NK-92 treated with Interleukin-12 subunit alpha and Interleukin-12 subunit beta, amount 100 ng/mL, for 24 hours (cell line): ENCODE data around the gene MPST.

Experiments
- DNase-seq: peaks from one replicate; lab custom pipeline; 2025; lab: John Stamatoyannopoulos, UW

Gene MPST

DNA sequence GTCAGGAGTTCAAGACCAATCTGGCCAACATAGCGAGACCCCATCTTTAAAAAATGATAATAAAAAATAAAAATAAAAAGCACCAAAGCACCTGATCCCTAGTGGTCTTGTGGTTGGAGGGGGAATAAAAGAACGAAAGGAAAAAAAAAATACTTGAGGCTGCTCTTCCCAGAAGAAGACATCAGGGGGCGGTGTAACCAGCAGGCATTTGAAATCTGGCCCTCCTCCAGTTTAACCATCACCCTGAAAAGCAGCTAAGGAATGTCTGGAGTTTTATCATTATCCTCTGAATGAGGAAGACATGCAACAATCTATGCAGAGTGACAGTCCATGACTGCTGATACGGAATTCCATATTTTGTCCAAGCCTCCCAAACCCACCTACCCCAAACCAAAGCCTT, 26.4 kb downstream of the MPST start:
- no peak for DNase-seq

DNA sequence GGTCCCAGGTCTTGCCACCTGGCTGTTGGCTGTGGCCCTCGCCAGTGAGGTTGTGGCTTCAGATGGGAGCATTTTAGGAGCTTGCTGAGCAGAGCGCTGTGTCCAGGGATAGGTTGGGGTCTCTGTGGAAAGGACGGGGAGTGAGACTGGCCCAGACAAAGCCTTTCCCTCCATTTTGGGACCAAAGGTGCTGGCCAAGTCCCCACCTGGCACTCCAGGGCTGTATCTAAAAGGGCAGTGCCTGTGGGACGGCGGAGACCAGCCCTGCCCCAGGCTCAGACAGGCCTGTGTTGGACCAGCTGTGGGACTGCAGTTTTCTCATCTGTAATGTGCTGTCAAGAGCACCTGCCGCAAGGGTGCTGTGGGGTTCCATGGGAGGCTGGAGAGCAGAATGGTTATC, 27.0 kb downstream of the MPST start:
- no peak for DNase-seq

DNA sequence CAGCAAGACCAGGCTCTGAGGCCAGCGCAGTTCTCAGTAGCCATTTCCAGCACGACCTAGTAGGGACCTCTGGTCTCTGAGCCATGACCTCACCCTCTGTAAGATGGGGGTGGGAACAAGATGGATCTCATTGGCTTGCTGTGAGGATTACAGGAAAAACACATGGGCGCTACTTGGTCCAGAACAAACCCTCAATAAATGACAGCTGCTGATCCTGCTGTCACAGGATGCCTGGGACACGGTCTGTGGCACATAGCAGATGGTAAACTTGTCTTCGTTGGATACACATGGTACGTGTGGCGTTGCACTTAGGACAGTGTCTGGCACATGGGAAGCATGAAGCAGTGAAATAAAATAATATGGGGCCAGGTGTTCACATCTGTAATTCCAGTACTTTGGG, 27.5 kb downstream of the MPST start:
- no peak for DNase-seq

DNA sequence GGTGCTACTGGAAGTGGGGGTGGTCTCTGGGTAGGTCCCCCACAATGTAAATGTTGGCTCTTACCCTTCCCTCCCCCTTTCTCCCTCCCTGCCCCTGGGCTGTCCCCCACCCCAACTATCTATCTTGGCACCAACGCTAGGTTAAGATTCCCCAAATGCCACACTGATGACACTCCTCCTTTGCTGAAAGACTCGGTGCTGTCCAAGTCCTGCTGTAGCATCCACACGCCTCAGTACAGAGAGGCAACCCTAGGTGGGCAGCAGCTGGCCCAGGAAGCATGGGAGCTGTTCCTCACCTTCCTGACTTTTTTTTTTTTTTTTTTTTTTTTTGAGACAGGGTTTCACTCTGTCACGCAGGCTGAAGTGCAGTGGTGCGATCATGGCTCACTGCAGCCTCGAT, 28.6 kb downstream of the MPST start:
- no peak for DNase-seq

DNA sequence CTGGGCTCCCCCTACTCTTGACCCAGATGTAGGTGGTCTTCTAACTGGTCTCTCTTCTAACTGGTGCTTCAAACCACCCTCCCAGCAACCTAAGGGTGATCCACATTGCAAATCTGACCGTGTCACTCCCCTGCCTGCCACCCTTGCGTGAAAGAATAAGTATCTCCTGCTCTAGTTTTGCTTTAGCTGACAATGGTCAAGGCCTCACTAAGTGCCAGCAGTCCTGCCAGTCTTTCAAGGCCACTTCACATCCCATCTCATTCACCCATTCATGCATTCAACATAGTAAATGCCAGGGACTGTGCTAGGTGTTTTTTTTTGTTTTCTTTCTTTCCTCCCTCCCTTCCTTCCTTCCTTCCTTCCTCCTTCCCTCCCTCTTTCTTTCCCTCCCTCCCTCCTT, 29.7 kb downstream of the MPST start:
- no peak for DNase-seq

DNA sequence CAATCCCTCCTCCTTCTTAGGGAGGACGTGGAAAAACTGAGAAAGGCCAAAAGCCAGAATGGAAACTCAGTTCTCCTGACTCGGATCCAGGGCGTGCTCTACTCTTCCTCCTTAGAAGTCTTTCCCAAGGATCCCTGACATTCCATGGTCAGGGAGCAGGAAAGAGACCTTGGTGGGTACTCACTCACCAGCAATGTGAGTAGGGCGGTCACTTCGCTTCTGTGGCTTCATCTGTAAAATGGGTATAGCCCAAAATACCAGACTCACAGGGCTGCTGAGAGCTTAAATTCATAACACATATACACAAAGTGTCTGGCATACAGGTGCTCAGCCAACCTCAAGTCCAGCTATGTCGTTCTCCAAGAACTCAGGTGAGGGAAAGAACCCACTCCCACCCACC, 31.4 kb downstream of the MPST start:
- DNase-seq: no peak

DNA sequence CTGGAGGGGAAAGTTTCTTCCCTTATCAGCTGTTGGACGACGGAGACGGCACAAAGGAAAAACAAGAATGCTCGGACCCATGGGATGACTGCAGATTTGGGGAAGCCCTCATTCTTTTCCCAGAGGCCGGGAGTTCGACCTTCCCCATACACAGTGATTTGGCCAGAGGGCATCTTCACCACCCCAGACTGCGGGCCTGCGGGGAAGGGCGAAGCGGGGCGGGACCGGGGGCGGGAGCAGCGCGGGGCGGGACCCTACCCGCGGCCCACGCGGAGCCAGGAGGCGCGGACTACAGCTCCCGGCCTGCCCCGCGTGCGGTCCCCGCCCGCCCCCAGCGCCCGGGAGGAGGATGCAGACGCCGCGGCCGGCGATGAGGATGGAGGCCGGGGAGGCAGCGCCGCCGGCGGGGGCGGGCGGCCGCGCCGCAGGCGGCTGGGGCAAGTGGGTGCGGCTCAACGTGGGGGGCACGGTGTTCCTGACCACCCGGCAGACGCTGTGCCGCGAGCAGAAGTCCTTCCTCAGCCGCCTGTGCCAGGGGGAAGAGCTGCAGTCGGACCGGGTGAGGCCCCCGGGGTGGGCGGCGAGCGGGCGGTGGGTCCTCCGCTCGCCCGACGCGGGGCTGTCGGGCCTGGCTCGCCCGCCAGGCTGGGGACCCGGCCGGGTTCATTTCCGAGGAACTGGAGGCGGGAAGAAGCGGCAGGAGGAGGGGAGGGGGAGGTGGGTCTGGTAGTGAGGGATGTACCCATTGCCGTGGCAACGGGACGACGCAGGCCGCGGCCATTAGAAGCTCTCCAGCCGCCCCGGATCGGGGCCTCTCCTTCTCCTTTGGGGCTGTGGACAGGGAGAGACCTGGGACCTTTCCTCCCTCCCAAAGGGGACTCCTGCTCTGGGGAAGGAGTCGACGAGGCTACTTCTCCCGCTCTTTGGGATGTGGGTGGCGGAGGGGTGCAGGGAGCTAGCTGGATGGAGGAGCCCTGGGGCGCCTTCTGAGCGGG, 32.1 kb downstream of the MPST start, which contains the start of gene KCTD17:
TSS of gene KCTD17 (plus strand) at position 352 of the 995 bp plus-strand sequence. CDS start at position 371, 19 bp downstream.
- peak; percentile 41 for DNase-seq

DNA sequence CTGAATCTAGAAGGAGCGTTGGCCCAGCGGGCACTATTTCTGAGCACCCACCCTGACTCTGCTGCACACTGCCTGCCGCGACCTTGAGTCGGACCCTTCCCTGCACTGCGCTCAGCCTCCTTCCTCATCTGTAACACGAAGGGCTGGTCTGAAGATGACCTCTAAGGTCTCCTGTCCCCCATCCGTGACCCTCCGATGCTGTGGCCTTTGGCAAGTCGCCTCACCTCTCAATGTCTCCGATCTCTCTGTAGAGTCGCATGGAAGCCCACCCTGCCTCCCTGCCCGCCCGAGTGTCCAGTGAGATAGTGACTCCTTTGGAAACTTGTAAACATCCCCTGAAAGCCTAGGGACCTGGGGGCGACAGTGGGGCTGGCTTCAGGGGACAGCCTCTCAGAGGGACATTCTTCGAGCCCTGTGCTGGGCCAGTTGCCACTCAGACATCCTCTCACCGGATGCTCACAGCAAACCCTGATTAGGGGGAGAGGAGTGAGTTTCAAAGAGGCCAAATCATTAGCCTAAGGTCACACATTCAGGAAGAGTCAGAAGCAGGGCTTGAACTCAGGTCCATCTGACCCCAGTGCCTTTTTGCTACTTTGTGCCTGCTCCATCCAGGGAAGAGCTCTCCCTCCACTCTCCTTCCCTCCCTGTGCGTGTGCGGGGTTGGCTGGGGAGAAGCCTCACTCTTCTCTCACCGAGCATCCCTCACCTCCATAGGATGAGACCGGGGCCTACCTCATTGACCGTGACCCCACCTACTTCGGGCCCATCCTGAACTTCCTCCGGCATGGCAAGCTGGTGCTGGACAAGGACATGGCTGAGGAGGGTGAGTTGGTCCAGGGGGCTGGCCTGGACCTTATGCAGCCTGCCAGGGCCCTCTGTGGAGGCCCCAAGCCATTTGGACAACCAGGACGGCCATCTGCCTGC, 33.1 kb downstream of the MPST start:
- no peak for DNase-seq

DNA sequence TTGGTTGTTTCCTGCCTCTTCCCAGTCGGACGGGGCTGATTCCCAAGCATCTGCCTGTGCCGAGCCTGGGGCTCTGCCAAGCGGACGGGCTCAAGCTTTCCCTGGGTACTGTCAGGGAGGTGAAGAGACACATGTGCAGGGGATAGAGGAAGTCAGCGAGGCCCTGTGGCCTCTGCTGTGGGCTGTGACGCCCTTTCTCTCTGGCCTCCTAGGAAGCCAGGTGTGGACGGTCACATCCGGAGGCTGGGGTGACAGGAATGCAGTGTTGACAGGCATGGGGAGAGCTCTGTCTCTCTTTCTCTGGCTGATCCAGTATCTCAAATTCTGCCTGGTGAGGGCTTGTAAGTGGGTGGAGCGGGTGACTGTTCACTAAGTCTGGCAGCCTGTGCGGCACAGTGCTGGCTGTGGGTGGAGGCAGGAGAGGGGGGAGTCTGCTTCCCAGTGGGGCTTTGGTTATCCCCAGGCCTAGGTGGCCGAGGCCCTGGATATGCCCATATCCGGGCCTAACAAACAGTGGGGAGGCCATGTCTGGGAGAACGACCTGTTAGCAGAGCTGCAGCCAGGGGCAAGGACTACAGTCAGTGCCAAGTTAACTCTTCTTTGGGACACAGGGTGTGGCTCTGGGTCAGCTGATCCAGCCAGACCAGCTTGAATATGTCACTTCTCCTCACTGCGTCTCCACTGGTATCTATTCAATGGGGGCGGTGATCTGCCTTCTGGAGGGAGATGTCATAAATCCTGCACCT, 33.9 kb downstream of the MPST start:
- DNase-seq: no peak

DNA sequence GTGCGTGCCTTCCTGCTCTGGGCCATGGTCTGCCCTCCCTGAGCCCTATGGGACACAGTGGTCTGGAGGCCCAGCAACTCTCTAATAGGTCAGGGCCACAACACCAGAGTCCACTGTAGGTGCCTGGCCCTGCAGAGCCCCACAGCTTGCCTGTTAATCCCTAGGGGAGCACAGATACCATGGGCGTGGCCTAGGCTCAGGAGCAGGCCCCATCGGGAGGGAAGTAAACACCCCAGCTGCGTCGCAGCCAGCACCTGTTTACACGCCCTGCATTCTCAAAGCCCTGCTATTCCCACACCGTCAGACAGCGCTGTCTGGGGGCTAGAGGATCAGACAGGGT, 34.5 kb downstream of the MPST start:
- DNase-seq: no peak

DNA sequence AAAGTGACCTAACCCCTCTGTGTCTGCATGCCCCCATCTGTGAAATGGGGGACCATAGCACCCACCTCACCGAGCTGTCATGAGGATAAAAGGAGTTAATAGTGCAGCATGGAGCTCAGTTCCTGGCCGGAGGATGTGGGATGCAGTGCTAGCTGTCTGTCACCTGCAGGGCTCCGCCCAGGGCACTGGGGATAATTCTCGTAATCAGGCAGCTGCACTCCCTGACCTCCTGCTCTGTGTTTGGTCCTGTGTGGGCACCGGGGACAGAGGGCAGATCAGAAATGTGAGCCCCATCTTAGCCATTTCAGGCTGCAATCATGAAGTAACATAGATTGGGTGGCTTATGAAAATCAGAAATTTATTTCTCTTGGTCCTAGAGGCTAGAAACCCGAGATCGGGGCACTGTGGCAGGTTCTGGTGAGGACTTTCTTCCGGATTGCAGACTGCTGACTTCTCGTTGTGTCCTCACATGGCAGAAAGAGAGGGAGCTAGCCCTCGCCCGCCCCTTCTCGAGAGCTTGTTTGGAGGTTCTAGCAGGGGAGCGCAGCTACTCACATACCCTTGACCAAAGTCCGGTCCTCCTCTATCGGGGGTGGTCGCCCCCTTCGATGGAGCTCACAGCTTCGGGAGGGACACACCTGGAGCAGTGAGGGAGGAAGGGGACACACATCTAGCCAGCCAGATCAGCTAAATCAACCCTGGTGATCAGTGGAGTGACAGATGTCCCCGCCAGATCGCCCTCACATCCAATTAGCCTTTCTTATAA, 35.2 kb downstream of the MPST start:
- no peak for DNase-seq

DNA sequence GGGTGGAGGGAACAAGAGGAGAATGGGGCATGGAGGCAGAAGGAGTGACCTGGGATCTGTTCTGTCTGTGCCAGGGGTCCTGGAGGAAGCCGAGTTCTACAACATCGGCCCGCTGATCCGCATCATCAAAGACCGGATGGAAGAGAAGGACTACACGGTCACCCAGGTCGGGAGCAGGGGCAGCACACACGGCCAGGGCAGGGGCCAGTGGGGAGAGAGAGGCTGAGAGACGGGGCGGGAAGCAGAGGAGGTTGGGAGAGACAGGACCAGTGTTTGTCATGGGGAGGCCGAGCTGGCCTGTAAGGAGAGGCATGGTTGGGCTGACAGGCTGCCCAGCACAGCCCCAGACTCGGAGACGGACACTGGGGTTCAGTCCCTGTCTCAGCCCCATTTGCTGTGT, 36.7 kb downstream of the MPST start:
- DNase-seq: no peak

DNA sequence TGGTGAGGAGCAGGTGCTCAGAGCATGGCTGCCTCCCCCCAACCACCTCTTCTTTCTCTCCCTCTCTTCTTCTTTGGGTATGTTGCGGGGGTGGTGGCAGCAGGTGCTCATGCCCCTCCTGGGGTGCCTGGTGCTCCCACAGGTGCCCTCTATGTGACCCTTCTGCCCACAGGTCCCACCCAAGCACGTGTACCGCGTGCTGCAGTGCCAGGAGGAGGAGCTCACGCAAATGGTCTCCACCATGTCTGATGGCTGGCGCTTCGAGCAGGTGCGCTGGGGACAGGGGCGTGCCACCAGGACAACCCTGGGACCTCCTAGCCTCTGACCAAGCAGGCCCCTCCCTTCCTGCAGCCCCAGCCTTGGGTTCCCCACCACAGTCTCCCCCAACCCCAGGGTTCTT, 37.7 kb downstream of the MPST start:
- no peak for DNase-seq

DNA sequence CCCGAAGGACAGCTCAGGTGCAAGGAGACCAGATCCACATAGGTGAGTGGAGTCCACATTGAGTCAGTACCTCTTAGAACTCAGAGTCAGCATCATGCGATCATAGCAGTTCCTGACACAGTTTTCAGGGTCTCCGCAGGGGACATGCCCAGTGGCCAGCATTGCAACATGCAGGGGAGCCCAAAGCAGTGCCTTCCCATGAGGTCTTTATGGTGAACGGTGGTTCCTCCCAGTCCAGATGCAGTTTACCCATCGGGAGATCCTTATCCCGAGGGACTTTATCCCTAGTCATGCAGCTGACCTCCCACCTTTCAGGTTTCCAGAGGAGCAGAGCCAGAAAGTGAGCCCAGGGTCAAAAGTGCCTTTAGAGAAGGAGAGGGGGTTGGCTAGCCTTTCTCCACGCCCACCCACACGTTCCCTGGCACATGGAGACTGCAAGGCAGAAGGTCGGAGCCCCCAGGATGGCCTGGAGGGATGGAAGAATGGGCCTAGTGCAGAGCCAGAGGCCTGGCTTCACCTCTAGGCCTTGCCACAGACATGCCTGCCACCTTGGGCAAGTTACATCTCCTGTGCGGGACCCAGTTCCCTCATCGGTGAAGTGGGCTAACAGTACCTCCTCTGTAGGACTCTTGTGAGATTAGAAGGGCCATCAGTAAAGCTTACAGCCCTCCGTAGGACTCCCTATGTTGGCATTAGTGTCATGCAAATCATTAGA, 38.4 kb downstream of the MPST start:
- DNase-seq: no peak

DNA sequence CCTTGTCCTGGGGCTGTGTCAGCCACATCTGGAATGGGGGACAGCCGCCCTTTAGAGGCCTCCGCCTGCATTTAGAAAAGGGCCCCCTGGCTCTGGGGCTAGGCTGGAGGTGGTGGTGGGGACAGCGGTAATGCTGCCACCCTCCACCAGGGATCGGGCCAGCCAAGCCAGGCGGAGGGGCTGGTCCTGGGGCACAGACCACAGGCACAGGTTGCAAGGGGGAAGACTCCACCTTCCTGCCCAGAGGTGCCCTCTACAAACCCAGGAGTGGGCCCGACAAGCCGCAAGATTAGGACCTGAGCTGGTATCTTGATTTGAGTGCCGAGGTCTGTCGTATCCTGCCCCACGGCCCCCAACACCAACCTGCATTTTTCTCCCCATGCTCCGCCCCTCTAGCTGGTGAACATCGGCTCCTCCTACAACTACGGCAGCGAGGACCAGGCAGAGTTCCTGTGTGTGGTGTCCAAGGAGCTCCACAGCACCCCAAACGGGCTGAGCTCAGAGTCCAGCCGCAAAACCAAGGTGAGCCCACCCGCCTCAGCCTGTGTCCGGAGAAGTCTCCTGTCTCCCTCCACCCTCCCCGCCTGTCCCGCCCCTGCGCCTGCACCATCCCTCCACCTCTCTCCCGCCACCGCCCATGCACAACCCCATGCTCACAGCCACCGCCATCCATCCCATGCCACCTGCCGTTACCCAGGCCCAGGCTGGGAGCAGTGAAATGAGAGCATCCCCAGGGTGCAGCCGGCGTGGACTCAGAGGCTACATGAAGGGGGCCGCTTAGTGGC, 39.6 kb downstream of the MPST start:
- no peak for DNase-seq

DNA sequence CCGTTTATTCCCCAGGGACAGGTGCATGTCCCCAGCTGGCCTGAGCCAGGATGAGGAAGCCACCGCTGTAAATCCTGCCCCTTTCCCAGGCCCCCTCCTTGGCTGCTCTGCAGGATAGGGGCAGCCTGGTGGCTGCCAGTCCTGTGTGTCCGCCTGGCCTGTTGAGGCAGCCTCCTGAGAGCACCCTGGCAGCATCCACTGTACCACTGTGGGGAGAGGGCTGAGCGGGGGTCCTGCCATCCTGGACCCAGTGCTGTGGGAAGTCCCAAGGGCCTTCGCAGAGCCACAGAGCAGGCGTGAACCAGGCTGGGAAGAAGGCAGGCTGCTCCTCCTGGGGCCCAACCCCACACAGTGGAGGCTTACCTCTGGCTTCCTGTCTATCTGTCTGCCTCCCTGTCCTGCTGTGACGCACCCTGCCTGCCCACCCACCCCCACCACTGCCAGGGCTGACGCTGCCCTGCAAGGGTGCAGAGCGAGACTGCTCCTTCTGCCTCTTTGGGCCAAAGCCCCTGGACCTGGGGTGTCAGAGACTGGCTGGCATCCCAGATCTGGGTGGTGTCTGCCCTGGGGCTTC, 40.4 kb downstream of the MPST start:
- DNase-seq: no peak

DNA sequence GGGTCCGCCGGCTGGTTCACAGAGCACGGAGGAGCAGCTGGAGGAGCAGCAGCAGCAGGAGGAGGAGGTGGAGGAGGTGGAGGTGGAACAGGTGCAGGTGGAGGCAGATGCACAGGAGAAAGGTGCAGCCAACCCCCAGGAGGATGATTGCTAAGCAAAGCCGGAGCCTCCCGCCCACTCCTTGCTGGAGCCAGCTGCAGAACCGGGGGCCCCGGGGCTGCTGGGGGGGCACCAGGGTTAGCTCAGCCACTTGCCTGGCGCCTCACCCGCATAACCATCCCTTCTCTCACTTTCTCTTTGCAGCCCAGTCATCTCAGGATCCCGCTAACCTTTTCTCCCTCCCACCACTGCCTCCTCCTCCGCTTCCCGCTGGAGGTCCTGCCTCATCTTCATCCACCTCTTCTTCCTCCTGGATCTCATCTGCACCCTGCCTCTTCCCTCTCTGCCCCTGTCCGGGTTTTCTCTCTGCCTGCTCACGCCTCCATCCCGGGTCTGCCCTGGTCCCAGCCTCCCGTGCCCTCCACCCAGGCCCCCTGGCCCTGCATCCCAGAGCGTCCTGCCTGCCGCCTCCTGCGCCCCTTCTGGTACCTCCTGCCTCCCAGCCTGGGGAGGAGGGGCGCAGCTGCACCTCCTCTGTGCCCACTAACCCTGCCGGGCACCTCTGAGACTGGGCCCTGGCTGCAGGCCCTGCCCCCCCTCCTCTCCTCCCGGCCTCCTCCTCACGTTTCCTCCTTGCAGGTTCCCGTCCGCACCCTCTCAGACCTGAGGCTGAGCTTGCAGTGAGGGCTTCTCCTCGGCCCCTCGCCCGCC, 41.5 kb downstream of the MPST start:
- DNase-seq: no peak

DNA sequence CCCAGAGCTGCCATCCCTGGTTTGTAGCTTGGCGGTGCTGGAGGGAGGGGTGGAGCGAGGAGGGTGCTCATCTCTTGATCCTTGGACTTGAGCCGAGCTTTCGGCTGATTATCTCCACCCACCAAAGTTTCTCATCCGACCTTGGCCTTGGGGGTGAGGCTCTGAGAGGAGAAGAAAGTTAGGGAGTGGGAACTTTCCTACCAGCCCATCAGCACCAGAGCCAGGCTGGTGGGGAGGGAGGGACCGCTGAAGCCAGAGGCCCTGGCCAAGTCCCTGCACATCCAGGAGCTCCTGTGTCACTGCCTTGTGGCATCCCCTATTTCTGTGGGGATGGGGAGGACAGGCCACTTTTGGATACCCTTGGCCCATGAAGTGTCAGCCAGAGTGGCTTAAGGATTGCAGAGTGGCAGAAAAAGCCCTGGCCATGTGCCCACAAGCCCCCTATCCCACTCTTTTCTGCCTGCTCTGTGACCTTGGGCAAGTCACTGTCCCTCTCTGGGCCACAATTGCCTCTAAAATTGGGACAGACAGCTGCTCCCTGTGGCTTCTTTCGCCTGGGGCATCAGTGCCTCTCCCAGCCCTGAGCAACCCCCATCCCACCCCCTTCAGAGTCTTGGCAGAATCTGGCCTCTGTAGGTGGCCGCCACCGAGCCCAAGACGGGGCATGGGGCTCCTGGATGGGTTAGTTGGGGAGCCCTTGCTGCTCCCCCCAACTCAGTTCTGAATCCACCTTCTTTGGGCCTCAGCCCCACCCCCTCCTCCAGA, 42.3 kb downstream of the MPST start:
- DNase-seq: no peak
